CD4-positive, CD25-positive, alpha-beta regulatory T cell (primary cell): ENCODE measurements around the gene TPCN1. TPM values are rescaled to one million over a fixed set of nuclear protein-coding genes. Genes with fewer than 3 reads are reported as not detected.

ENCODE experiments used
- ATAC-seq, 2 donors: fragments of 150-1000 bp; cut with Tn5 transposase; one replicate each; pipeline ENCODE4 v1.10.0; 2021; ENCODE audit warnings: low read depth in 2 of 2, moderate number of reproducible peaks in 2 of 2, moderate library complexity in 1 of 2
- DNase-seq, 3 donors: peaks; one replicate each; pipeline versions ENCODE4 v3.0.0 to v3.0.0-alpha.2; 2012 to 2022; ENCODE audit warnings: mixed read lengths in 1 of 3
- H3K27ac ChIP-seq: one replicate; pipeline ENCODE4 v1.7.0; 2013; ENCODE audit warnings: mild to moderate bottlenecking, low read length; ENCODE audit not compliant: insufficient read depth, poor library complexity, severe bottlenecking
- H3K27me3 ChIP-seq: one replicate; pipeline ENCODE4 v1.7.0; 2013; ENCODE audit warnings: low read length; ENCODE audit not compliant: control insufficient read depth, insufficient read depth
- H3K36me3 ChIP-seq: one replicate; pipeline ENCODE4 v1.7.0; 2013; ENCODE audit warnings: mild to moderate bottlenecking, low read length, moderate library complexity; ENCODE audit not compliant: control insufficient read depth, insufficient read depth
- H3K4me1 ChIP-seq: 2 replicates; pipeline ENCODE4 v1.7.0; 2013; ENCODE audit warnings: mild to moderate bottlenecking, low read length; ENCODE audit not compliant: insufficient read depth, control insufficient read depth, poor library complexity, severe bottlenecking
- H3K4me3 ChIP-seq: one replicate; pipeline ENCODE4 v1.7.0; 2013; ENCODE audit warnings: low read depth, mild to moderate bottlenecking, low read length, moderate library complexity
- H3K9me3 ChIP-seq, 2 experiments: 1 replicate in 1 of 2; 2 replicates in 1 of 2; pipeline ENCODE4 v1.7.0; 2013; ENCODE audit warnings: low read length in 2 of 2, mild to moderate bottlenecking in 1 of 2, moderate library complexity in 1 of 2; ENCODE audit not compliant: control insufficient read depth in 2 of 2
- H3K27ac Mint-ChIP-seq, 3 donors: one replicate each; pipeline ENCODE4 v1.8.0; 2020 to 2022; ENCODE audit warnings: mild to moderate bottlenecking in 3 of 3, mixed read lengths in 3 of 3, moderate library complexity in 2 of 3
- H3K27me3 Mint-ChIP-seq: one replicate; pipeline ENCODE4 v1.8.0; 2022; ENCODE audit warnings: mild to moderate bottlenecking, mixed read lengths
- H3K36me3 Mint-ChIP-seq: one replicate; pipeline ENCODE4 v1.8.0; 2020; ENCODE audit warnings: mixed read lengths
- H3K4me1 Mint-ChIP-seq, 4 donors: one replicate each; pipeline ENCODE4 v1.8.0; 2020 to 2022; ENCODE audit warnings: mixed read lengths in 4 of 4, mild to moderate bottlenecking in 1 of 4
- H3K4me3 Mint-ChIP-seq, 4 donors: one replicate each; pipeline ENCODE4 v1.8.0; 2020 to 2022; ENCODE audit warnings: mild to moderate bottlenecking in 4 of 4, mixed read lengths in 4 of 4, moderate library complexity in 3 of 4
- H3K9me3 Mint-ChIP-seq, 7 donors: one replicate each; pipeline ENCODE4 v1.8.0; 2020 to 2022; ENCODE audit warnings: mixed read lengths in 7 of 7, mild to moderate bottlenecking in 3 of 7, moderate library complexity in 2 of 7
- polyA plus RNA-seq, 4 donors: library from polyadenylated mRNA; unstranded; fragments of 300-500 nt; fragmentation: Illumina TruSeq; gene quantifications; one replicate each; pipeline ENCODE4 v1.2.3, GENCODE V29; 2021
- total RNA-seq: library from RNA; stranded (reverse); gene quantifications from one replicate; pipeline ENCODE4 v1.2.3, GENCODE V29; 2022

TPCN1 gene
- total and polyA plus RNA-seq, 5 donors from 2014 or later = 5.2 to 44.9 (median 8.4) TPM

GRCh38 chr12:113253532-113254285, 32.4 kb downstream of the TPCN1 start:
- Histone ChIP-seq H3K4me1 (no peaks in the 10 kb centered on the region), H3K9me3 (peaks cover 0 to 9% of the 10 kb centered on the region in 2 experiments), H3K27me3 (no peaks in the 10 kb centered on the region), H3K36me3 (peaks cover 22% of the 10 kb centered on the region), H3K4me3 (no peak overlapping the region), H3K27ac (no peak overlapping the region)
- peaks cover 0 to 9% (median 2%) of the 10 kb centered on the region in 4 donors for H3K4me1 Mint-ChIP-seq
- peaks cover 0 to 7% (median 0%) of the 10 kb centered on the region in 7 donors for H3K9me3 Mint-ChIP-seq
- ATAC-seq = no peak
- peak overlapping the region in 1 of 3 donors; percentile 39 for H3K27ac Mint-ChIP-seq
- H3K27me3 Mint-ChIP-seq = no peaks in the 10 kb centered on the region
- DNase-seq = no peak
- no peak overlapping the region for H3K4me3 Mint-ChIP-seq
- H3K36me3 Mint-ChIP-seq = peaks cover 37% of the 10 kb centered on the region

GRCh38 chr12:113254298-113254697, 33.0 kb downstream of the TPCN1 start:
- peaks cover 0 to 13% (median 4%) of the 10 kb centered on the region in 4 donors for H3K4me1 Mint-ChIP-seq
- H3K27ac Mint-ChIP-seq = no peak overlapping the region
- H3K4me3 Mint-ChIP-seq = no peak overlapping the region
- Histone ChIP-seq H3K4me1 (no peaks in the 10 kb centered on the region), H3K27me3 (no peaks in the 10 kb centered on the region), H3K36me3 (peaks cover 22% of the 10 kb centered on the region), H3K27ac (no peak overlapping the region), H3K9me3 (peaks cover 0 to 9% of the 10 kb centered on the region in 2 experiments), H3K4me3 (no peak overlapping the region)
- no peaks in the 10 kb centered on the region for H3K27me3 Mint-ChIP-seq
- H3K9me3 Mint-ChIP-seq = peaks cover 0 to 7% (median 0%) of the 10 kb centered on the region in 7 donors
- peaks cover 35% of the 10 kb centered on the region for H3K36me3 Mint-ChIP-seq
- ATAC-seq = no peak
- DNase-seq = no peak

GRCh38 chr12:113257564-113257963, 36.3 kb downstream of the TPCN1 start:
- peaks cover 14% of the 10 kb centered on the region for H3K36me3 ChIP-seq
- peaks cover 0 to 7% (median 0%) of the 10 kb centered on the region in 7 donors for H3K9me3 Mint-ChIP-seq
- H3K27ac ChIP-seq = no peak overlapping the region
- H3K4me3 Mint-ChIP-seq = no peak overlapping the region
- H3K27ac Mint-ChIP-seq = no peak overlapping the region
- DNase-seq (no peak), ATAC-seq (no peak)
- peaks cover 27% of the 10 kb centered on the region for H3K36me3 Mint-ChIP-seq
- H3K9me3 ChIP-seq = peaks cover 0 to 9% of the 10 kb centered on the region in 2 experiments
- peaks cover 15 to 34% (median 17%) of the 10 kb centered on the region in 4 donors for H3K4me1 Mint-ChIP-seq
- no peaks in the 10 kb centered on the region for H3K27me3 ChIP-seq
- peaks cover 10% of the 10 kb centered on the region for H3K4me1 ChIP-seq
- no peak overlapping the region for H3K4me3 ChIP-seq
- H3K27me3 Mint-ChIP-seq = no peaks in the 10 kb centered on the region

- Mint-ChIP-seq H3K4me3 (peak overlapping the region in 1 of 4 donors; percentile 50), H3K27me3 (no peaks in the 10 kb centered on the region), H3K9me3 (no peaks in the 10 kb centered on the region), H3K4me1 (peaks cover 15 to 49% (median 18%) of the 10 kb centered on the region in 4 donors), H3K36me3 (peaks cover 23% of the 10 kb centered on the region), H3K27ac (peak overlapping the region; percentile 86 to 97 (median 89))
- no peak overlapping the region for H3K4me3 ChIP-seq
- H3K9me3 ChIP-seq = no peaks in the 10 kb centered on the region
- DNase-seq (no peak), ATAC-seq (no peak)
- no peaks in the 10 kb centered on the region for H3K27me3 ChIP-seq
- H3K4me1 ChIP-seq = peaks cover 21% of the 10 kb centered on the region
- no peak overlapping the region for H3K27ac ChIP-seq
- peaks cover 3% of the 10 kb centered on the region for H3K36me3 ChIP-seq
These were observed 38.9 kb downstream of the TPCN1 start for GRCh38 chr12:113260127-113260526.

DNA sequence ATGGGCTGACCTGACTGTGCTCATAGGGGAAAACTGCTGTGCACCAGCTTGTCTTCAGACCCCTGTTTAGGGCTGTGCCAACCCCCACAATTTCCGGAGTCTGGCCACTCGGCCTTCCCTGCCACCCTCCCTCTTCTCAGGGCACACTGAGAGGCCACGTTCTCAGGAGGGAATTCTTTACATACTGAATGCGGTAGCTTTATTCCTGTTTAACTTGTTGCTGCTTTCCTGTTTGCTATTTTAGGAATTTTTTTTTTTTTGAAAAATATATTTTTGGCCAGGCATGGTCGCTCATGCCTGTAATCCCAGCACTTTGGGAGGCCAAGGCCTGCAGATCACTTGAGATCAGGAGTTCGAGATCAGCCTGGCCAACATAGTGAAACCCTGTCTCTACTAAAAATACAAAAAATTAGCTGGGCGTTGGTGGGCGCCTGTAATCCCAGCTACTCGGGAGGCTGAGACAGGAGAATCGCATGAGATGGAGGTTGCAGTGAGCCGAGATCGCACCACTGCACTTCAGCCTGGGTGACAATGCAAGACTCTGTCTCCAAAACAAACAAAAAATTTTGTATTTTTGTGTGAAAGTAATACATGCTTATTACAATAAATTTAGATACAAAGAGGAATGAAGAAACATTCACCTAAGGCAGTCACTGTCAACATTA, 39.5 kb downstream of the TPCN1 start:
- Mint-ChIP-seq H3K36me3 (peaks cover 24% of the 10 kb centered on the region), H3K4me3 (peak overlapping the region in 1 of 4 donors; percentile 26), H3K4me1 (peaks cover 15 to 50% (median 19%) of the 10 kb centered on the region in 4 donors), H3K9me3 (no peaks in the 10 kb centered on the region), H3K27ac (peak overlapping the region in 1 of 3 donors; percentile 86), H3K27me3 (no peaks in the 10 kb centered on the region)
- Histone ChIP-seq H3K4me1 (peaks cover 21% of the 10 kb centered on the region), H3K27ac (no peak overlapping the region), H3K9me3 (no peaks in the 10 kb centered on the region), H3K27me3 (no peaks in the 10 kb centered on the region), H3K4me3 (no peak overlapping the region), H3K36me3 (peaks cover 3% of the 10 kb centered on the region)
- no peak for DNase-seq
- ATAC-seq = no peak

DNA sequence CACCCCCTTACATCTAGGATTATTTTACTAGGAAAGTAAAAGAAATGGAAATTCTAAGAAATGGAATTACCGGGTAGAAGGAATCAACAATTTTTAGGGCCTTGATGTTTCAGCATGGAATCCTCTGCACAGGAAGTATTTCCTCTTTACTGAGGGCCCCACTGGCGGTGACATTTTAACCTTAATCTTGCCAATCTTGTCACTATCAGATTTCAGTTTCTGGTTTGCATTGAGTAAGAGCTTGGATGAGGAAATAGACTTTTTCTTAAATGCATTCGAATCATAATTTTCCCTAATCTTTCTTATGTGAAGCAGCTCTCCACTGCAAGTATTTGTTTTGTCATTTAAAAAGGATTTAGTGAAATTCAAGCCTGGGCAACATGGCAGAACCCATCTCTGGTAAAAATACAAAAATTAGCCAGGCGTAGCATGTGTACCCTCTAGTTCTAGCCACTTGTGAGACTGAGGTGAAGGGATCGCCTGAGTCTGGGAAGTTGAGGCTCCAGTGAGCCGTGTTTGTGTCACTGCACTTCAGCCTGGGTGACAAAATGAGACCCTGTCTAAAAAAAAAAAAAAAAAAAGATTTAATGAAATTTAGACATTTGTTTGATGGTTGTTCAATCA, 40.7 kb downstream of the TPCN1 start:
- Histone ChIP-seq H3K27me3 (no peaks in the 10 kb centered on the region), H3K27ac (peak overlapping the region; percentile 43), H3K4me1 (peaks cover 21% of the 10 kb centered on the region), H3K36me3 (peaks cover 10% of the 10 kb centered on the region), H3K4me3 (peak overlapping the region; percentile 52), H3K9me3 (no peaks in the 10 kb centered on the region)
- H3K27ac Mint-ChIP-seq = peak overlapping the region; percentile 69 to 93 (median 83)
- ATAC-seq (peak; percentile 71 to 83), DNase-seq (peak in 2 of 3 donors; percentile 18 to 88)
- H3K4me1 Mint-ChIP-seq = peaks cover 15 to 56% (median 20%) of the 10 kb centered on the region in 4 donors
- H3K4me3 Mint-ChIP-seq = peak overlapping the region; percentile 14 to 59 (median 44)
- H3K36me3 Mint-ChIP-seq = peaks cover 31% of the 10 kb centered on the region
- no peaks in the 10 kb centered on the region for H3K27me3 Mint-ChIP-seq
- H3K9me3 Mint-ChIP-seq = no peaks in the 10 kb centered on the region

DNA sequence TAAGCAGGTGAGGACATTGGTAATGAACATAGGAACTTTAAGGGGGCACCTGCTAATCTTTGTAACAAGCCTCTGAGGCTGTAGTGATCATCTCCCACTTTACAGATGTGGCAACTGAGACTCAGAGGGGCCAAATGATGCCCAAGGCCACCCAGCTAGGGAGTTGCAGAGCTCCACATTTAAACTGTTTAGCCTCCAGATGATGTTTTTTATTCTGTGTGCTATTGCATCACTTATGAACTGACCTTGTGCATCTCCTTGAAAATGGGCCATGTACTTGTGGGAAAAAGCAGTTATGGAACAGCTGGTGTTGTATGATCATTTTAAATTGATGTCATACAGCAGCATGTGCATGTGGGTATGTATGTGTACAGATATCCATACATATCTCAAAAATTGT, 41.4 kb downstream of the TPCN1 start:
- Mint-ChIP-seq H3K4me3 (peak overlapping the region in 3 of 4 donors; percentile 28 to 58 (median 35)), H3K9me3 (no peaks in the 10 kb centered on the region), H3K27me3 (no peaks in the 10 kb centered on the region), H3K4me1 (peaks cover 15 to 57% (median 21%) of the 10 kb centered on the region in 4 donors), H3K36me3 (peaks cover 34% of the 10 kb centered on the region), H3K27ac (peak overlapping the region; percentile 69 to 93 (median 83))
- ATAC-seq (no peak), DNase-seq (no peak)
- Histone ChIP-seq H3K9me3 (no peaks in the 10 kb centered on the region), H3K4me3 (peak overlapping the region; percentile 52), H3K4me1 (peaks cover 21% of the 10 kb centered on the region), H3K36me3 (peaks cover 15% of the 10 kb centered on the region), H3K27me3 (no peaks in the 10 kb centered on the region), H3K27ac (peak overlapping the region; percentile 43)
